Lung microvascular endothelial cell (primary cell): ENCODE data around the gene RARA. TPM values are rescaled to one million over a fixed set of nuclear protein-coding genes. Genes with fewer than 3 reads are reported as not detected.
A peak's percentile ranks its signal among the peaks of the same experiment; 100 is the strongest.
"Not testable (repeated sequence)": the region's sequence is repeated elsewhere in the genome, so short reads cannot be mapped to it uniquely, and the experiment has no call there.

ENCODE experiments used
- DNase-seq, 2 donors: peaks; one replicate each; pipeline versions ENCODE4 v3.0.0 to v3.0.0-alpha.2; 2010; ENCODE audit warnings: low read depth in 2 of 2
- total RNA-seq: library from RNA; depleted of rRNA; stranded (reverse); fragments of >200 nt; gene quantifications from 2 replicates; pipeline ENCODE4 v1.2.1, GENCODE V29; 2014

RARA gene
- total RNA-seq, 1 donor from 2014 or later, result 6.0 TPM

GRCh38 chr17:40356990-40357881, 48.3 kb downstream of the RARA start:
- no peak for DNase-seq

- DNase-seq, result peak; percentile 87 to 89
Measured at GRCh38 chr17:40358323-40359038, 49.5 kb downstream of the RARA start.

GRCh38 chr17:40360091-40360490, 51.1 kb downstream of the RARA start:
- DNase-seq, result no peak

- DNase-seq, result no peak
Measured at GRCh38 chr17:40361063-40361924, 52.3 kb downstream of the RARA start.

GRCh38 chr17:40361925-40362695, 53.1 kb downstream of the RARA start:
- DNase-seq, result no peak

- peak; percentile 86 to 92 for DNase-seq
Measured at GRCh38 chr17:40362696-40363110, 53.7 kb downstream of the RARA start.

GRCh38 chr17:40363111-40363827, 54.3 kb downstream of the RARA start:
- DNase-seq, result peak; percentile 56 to 80

- DNase-seq, result peak in 1 of 2 donors; percentile 44
Measured at GRCh38 chr17:40364121-40364861, 55.3 kb downstream of the RARA start, which contains the start of gene GJD3. Gene GJD3, minus strand, starts transcription at chr17:40364737. Its CDS starts 922 bp downstream, at chr17:40363815.

GRCh38 chr17:40364906-40365305, 55.9 kb downstream of the RARA start:
- no peak for DNase-seq

- DNase-seq, result no peak
Measured at GRCh38 chr17:40366076-40366860, 57.3 kb downstream of the RARA start.

- DNase-seq, result no peak
Measured at GRCh38 chr17:40366861-40367518, 58.0 kb downstream of the RARA start.

- not testable (repeated sequence) for DNase-seq
Measured at GRCh38 chr17:40367728-40368127, 58.7 kb downstream of the RARA start.

- DNase-seq, result no peak
Measured at GRCh38 chr17:40369923-40370322, 60.9 kb downstream of the RARA start.

GRCh38 chr17:40371261-40371929, 62.4 kb downstream of the RARA start:
- DNase-seq, result no peak

GRCh38 chr17:40372031-40372430, 63.1 kb downstream of the RARA start:
- DNase-seq, result no peak

- not testable (repeated sequence) for DNase-seq
Measured at GRCh38 chr17:40372644-40373043, 63.7 kb downstream of the RARA start.

GRCh38 chr17:40373324-40373723, 64.3 kb downstream of the RARA start:
- no peak for DNase-seq
